Measurements from ENCODE around the gene EIF5A.

GRCh38 chr17:7263801-7264078 lies 43.7 kb upstream of the EIF5A start:
- TF ChIP-seq HDAC2 (IDR thresholded peaks at IDR 0.05) (no peak), SREBF2 (IDR thresholded peaks at IDR 0.05) (no peak), CTCF (IDR thresholded peaks at IDR 0.05) (no peak), POLR2A (IDR thresholded peaks at IDR 0.05; ENCODE audit: low read length) (no peak)

Measured in A549 (cell line).